ENCODE results near the gene MTSS2.

MTSS2 gene

DNA sequence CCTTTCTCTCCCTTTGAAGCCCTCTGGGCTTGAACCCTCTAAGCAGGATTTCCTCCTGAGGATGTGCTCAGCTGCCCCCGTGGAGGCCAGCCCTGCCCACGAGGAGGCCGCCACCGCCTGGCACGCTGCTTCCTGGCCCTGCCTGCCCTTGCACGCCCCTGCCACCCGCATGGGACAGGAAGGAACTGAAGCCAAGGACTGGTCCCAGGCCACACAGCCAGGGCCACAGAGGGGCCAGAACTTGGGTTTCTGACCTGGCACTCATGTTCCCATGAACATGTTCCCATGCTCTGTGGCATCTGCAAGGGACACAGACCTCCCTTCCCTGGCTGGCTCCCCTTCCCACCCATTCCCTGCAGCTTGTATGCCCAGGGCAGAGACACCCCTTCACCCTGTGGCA lies 24.1 kb upstream of the MTSS2 start:
- no peak overlapping the region for H3K27ac ChIP-seq (ENCODE audit: low read depth, low read length)
- H3K9me3 ChIP-seq (ENCODE audit: insufficient read depth, low read length), result no peaks in the 10 kb centered on the region
- no peak overlapping the region for H2AFZ ChIP-seq (ENCODE audit: low read depth, low read length, severe bottlenecking)
- no peaks in the 10 kb centered on the region for H3K9me2 ChIP-seq (replicated peaks; ENCODE audit: insufficient read depth, low read length)
- H3K9ac ChIP-seq (ENCODE audit: low read length), result no peak overlapping the region
- H3K4me3 ChIP-seq (ENCODE audit: insufficient read depth, low read length, poor library complexity, severe bottlenecking), result no peak overlapping the region
- no peaks in the 10 kb centered on the region for H3K36me3 ChIP-seq (ENCODE audit: low read length)
- no peaks in the 10 kb centered on the region for H3K27me3 ChIP-seq (ENCODE audit: low read length)
- H3K79me2 ChIP-seq (ENCODE audit: insufficient read depth, low read length), result no peaks in the 10 kb centered on the region
- H4K20me1 ChIP-seq (ENCODE audit: low read depth, low read length), result no peaks in the 10 kb centered on the region
- H3F3A ChIP-seq (ENCODE audit: insufficient read depth), result no peaks in the 10 kb centered on the region
- no peak overlapping the region for H3K4me2 ChIP-seq (ENCODE audit: low read depth, low read length, poor library complexity, severe bottlenecking)
- TF ChIP-seq EZH2phosphoT487 (conservative IDR thresholded peaks at IDR 0.05; ENCODE audit: low read length), result no peak
- TF ChIP-seq, protein P1, sequence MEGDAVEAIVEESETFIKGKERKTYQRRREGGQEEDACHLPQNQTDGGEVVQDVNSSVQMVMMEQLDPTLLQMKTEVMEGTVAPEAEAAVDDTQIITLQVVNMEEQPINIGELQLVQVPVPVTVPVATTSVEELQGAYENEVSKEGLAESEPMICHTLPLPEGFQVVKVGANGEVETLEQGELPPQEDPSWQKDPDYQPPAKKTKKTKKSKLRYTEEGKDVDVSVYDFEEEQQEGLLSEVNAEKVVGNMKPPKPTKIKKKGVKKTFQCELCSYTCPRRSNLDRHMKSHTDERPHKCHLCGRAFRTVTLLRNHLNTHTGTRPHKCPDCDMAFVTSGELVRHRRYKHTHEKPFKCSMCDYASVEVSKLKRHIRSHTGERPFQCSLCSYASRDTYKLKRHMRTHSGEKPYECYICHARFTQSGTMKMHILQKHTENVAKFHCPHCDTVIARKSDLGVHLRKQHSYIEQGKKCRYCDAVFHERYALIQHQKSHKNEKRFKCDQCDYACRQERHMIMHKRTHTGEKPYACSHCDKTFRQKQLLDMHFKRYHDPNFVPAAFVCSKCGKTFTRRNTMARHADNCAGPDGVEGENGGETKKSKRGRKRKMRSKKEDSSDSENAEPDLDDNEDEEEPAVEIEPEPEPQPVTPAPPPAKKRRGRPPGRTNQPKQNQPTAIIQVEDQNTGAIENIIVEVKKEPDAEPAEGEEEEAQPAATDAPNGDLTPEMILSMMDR (IDR thresholded peaks at IDR 0.05; ENCODE audit: insufficient read depth, low read length, poor library complexity, severe bottlenecking), result no peak

DNA sequence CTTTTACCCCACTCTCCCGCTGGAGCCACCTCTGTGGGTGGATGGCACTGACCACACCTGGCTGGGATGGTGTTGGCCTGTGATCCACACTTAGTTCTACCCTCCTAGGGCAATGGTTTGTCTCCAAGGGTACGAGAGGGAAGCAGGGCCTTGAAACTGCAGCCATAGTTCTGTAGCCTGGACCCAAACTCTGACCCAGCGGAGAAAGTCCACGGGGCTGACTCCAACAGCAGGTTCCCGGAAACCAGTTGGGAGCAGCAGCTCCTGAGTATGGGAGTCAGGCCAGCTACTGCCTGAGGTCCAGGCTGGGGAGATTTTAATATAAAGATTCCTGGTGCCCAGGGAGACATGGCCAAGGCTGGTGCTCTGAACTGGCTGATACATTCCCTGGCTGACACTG lies 23.6 kb upstream of the MTSS2 start:
- TF ChIP-seq EZH2phosphoT487 (conservative IDR thresholded peaks at IDR 0.05; ENCODE audit: low read length), result no peak
- TF ChIP-seq, protein P1 (IDR thresholded peaks at IDR 0.05; ENCODE audit: insufficient read depth, low read length, poor library complexity, severe bottlenecking), result no peak
- H2AFZ ChIP-seq (ENCODE audit: low read depth, low read length, severe bottlenecking), result no peak overlapping the region
- no peaks in the 10 kb centered on the region for H3K27me3 ChIP-seq (ENCODE audit: low read length)
- H3K4me2 ChIP-seq (ENCODE audit: low read depth, low read length, poor library complexity, severe bottlenecking), result no peak overlapping the region
- no peak overlapping the region for H3K27ac ChIP-seq (ENCODE audit: low read depth, low read length)
- H3K9ac ChIP-seq (ENCODE audit: low read length), result no peak overlapping the region
- H3K9me2 ChIP-seq (replicated peaks; ENCODE audit: insufficient read depth, low read length), result no peaks in the 10 kb centered on the region
- H3K4me3 ChIP-seq (ENCODE audit: insufficient read depth, low read length, poor library complexity, severe bottlenecking), result no peak overlapping the region
- no peaks in the 10 kb centered on the region for H3K36me3 ChIP-seq (ENCODE audit: low read length)
- H3K9me3 ChIP-seq (ENCODE audit: insufficient read depth, low read length), result no peaks in the 10 kb centered on the region
- H4K20me1 ChIP-seq (ENCODE audit: low read depth, low read length), result no peaks in the 10 kb centered on the region
- no peaks in the 10 kb centered on the region for H3K79me2 ChIP-seq (ENCODE audit: insufficient read depth, low read length)
- H3F3A ChIP-seq (ENCODE audit: insufficient read depth), result no peaks in the 10 kb centered on the region

DNA sequence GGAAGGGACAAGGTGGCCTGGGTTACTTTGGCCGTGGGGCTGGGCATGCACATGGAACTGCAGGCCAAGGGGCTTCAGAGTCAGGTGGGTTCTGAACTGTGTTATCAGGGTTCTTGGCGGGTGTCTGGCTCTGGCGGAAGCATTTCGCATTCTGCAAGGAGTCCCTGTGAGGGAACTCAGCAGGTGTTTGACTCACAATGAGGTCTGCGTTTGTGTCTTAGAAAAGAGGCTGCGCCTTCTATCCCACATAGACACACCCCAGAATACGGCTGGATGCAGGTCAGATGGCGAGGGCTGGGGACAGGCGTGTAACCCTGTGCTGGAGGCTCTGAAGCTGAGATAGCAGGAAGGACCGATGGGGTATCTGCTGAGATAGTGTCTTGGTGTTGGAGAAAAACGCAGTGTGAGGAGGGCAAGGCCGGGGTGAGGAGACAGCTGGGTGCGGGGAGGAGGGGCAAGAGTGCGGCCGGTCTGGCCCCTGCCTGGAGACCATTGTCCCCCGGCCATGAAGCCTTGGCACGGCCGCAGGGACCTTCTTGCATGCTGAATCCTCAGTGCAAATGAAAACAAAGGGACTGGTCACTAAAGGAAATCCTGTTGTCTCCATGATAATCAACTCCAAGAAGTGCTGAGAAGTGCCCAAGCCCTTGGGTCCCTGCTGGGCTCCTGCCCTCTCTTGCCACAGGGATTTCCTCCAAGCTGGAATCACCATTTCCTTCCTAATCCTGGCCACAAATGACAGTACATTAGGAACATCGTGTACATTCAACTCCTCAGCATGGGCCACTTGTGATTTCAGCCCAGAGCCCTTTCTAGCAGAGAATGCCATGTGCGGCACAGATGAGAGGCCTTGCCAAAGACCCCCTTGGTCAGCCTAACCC lies 22.8 kb upstream of the MTSS2 start:
- no peaks in the 10 kb centered on the region for H3K9me3 ChIP-seq (ENCODE audit: insufficient read depth, low read length)
- H3K9ac ChIP-seq (ENCODE audit: low read length), result no peak overlapping the region
- no peak overlapping the region for H3K4me3 ChIP-seq (ENCODE audit: insufficient read depth, low read length, poor library complexity, severe bottlenecking)
- no peaks in the 10 kb centered on the region for H3K27me3 ChIP-seq (ENCODE audit: low read length)
- no peak overlapping the region for H2AFZ ChIP-seq (ENCODE audit: low read depth, low read length, severe bottlenecking)
- no peaks in the 10 kb centered on the region for H3K9me2 ChIP-seq (replicated peaks; ENCODE audit: insufficient read depth, low read length)
- no peak overlapping the region for H3K4me2 ChIP-seq (ENCODE audit: low read depth, low read length, poor library complexity, severe bottlenecking)
- H3K36me3 ChIP-seq (ENCODE audit: low read length), result no peaks in the 10 kb centered on the region
- no peaks in the 10 kb centered on the region for H4K20me1 ChIP-seq (ENCODE audit: low read depth, low read length)
- no peaks in the 10 kb centered on the region for H3F3A ChIP-seq (ENCODE audit: insufficient read depth)
- H3K27ac ChIP-seq (ENCODE audit: low read depth, low read length), result no peak overlapping the region
- TF ChIP-seq, protein P1 (IDR thresholded peaks at IDR 0.05; ENCODE audit: insufficient read depth, low read length, poor library complexity, severe bottlenecking), result no peak
- TF ChIP-seq EZH2phosphoT487 (conservative IDR thresholded peaks at IDR 0.05; ENCODE audit: low read length), result no peak
- H3K79me2 ChIP-seq (ENCODE audit: insufficient read depth, low read length), result no peaks in the 10 kb centered on the region
